Astrocyte of the spinal cord (primary cell): ENCODE data around the gene CMSS1.

Experiments used
- DNase-seq: peaks from one replicate; pipeline ENCODE4 v3.0.0; 2011; ENCODE audit warnings: low read depth, low spot score
- H3K4me3 ChIP-seq: 2 replicates; pipeline ENCODE4 v1.5.1; 2011; ENCODE audit warnings: low read depth, mild to moderate bottlenecking, low read length, moderate library complexity
- in situ Hi-C: cut with HindIII; loops from 2 replicates; pipeline ENCODE4 v1.10.0; 2017; ENCODE audit warnings: low sequenced_read_pairs
- TF ChIP-seq, protein P1 (sequence below): IDR thresholded peaks from 2 replicates; pipeline ENCODE4 v1.5.1; 2012; ENCODE audit warnings: low read depth, mild to moderate bottlenecking, low read length, inconsistent platforms

CMSS1 gene

GRCh38 chr3:99900248-99900647 lies 82.6 kb downstream of the CMSS1 start:
- H3K4me3 ChIP-seq: no peak overlapping the region
- in situ Hi-C loops: no loop called here
- TF ChIP-seq, protein P1, sequence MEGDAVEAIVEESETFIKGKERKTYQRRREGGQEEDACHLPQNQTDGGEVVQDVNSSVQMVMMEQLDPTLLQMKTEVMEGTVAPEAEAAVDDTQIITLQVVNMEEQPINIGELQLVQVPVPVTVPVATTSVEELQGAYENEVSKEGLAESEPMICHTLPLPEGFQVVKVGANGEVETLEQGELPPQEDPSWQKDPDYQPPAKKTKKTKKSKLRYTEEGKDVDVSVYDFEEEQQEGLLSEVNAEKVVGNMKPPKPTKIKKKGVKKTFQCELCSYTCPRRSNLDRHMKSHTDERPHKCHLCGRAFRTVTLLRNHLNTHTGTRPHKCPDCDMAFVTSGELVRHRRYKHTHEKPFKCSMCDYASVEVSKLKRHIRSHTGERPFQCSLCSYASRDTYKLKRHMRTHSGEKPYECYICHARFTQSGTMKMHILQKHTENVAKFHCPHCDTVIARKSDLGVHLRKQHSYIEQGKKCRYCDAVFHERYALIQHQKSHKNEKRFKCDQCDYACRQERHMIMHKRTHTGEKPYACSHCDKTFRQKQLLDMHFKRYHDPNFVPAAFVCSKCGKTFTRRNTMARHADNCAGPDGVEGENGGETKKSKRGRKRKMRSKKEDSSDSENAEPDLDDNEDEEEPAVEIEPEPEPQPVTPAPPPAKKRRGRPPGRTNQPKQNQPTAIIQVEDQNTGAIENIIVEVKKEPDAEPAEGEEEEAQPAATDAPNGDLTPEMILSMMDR: no peak
- no peak for DNase-seq

DNA sequence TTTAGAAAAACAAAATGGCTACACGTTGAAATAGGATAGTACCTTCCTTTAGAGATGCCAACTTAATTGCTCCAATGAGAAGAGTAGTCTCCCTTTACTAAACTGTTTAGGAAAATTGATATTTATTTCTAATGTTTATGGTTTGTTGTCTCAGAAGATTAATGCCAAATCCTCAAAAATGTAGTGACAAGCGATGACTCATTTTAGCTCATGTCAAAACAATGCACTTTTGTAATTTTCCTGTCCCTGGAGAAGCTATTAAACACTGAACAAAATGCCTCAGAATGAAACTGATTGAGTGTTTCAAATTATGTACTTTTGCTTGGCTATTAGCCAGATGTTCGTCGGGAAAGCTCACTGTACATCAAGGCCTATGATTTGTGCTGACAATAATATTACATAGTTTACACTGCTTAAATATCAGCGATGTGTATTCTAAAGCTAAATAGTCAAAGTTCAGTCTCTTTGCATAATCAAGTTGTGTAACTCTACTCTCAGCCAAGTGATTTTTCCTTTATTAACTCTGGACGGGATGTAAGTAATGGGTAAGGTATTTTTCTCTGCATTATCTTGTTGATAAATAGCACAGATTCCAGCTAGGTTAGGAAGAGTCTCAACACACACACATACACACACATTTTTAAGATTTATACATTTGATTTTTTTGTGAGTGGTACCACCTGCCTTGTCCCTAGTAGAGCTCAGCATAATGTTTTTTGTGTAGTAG lies 83.7 kb downstream of the CMSS1 start:
- in situ Hi-C loops: no loop called here
- TF ChIP-seq, protein P1: no peak
- H3K4me3 ChIP-seq: no peak overlapping the region
- DNase-seq: peak; percentile 63

DNA sequence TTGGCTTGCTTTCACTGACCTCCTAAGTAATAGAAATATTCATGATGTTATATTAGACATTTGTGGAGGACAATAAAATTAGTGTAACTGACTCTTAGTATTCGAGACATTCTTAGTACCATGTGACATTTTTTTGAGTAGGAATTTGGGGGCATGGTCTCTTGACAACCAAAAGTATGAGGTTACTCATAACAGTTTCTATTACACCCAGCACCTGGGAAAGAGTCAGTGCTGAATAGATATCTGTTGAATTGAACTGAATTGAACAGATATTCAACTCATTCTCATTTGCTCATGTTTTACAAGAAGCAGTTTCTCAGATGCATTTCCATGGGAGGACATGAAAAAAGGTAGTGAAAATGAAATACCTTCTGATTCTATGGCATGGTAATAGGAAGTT lies 84.4 kb downstream of the CMSS1 start:
- no peak overlapping the region for H3K4me3 ChIP-seq
- TF ChIP-seq, protein P1: no peak
- peak; percentile 45 for DNase-seq
- in situ Hi-C loops: no loop called here

DNA sequence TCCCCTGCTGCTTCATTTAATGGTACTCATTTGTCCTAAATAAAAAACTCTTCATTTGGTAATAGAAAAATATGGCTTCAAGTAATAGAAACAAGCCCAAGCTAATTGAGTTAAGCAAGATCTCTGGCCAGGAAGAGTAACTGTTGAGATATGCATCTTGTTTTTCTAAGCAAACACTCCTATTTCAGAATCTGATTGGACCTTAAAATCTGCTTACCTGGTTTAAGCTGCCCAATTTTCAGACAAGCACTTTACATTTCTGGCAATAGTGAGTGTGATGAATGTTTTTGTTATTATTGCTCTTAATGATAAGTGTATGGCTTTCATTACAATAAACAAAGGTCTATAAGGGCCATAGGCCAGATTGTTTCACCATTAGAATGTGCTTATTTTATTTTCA lies 86.2 kb downstream of the CMSS1 start:
- no peak for DNase-seq
- TF ChIP-seq, protein P1: no peak
- in situ Hi-C loops: no loop called here
- no peak overlapping the region for H3K4me3 ChIP-seq

- in situ Hi-C loops: no loop called here
Observed at GRCh38 chr3:99907959-99908544, 90.4 kb downstream of the CMSS1 start.

GRCh38 chr3:99909714-99910495 lies 92.2 kb downstream of the CMSS1 start:
- DNase-seq: peak; percentile 72
- in situ Hi-C loops: no loop called here
- H3K4me3 ChIP-seq: no peak overlapping the region
- TF ChIP-seq, protein P1: no peak

More at GRCh38 chr3:99907959-99908544, 90.4 kb downstream of the CMSS1 start:
- no peak for DNase-seq
- TF ChIP-seq, protein P1: no peak
- H3K4me3 ChIP-seq: no peak overlapping the region
